Mammary epithelial cell (primary cell): Measurements from ENCODE around the gene E2F6.

ENCODE experiments used
- CTCF ChIP-seq, 2 donors: IDR thresholded peaks in 1 of 2; conservative IDR thresholded peaks in 1 of 2; 2 replicates each; pipeline ENCODE4 v1.5.1; 2011 to 2012; ENCODE audit warnings: inconsistent platforms in 2 of 2, low read length in 2 of 2, mild to moderate bottlenecking in 2 of 2, control low read depth in 1 of 2, low read depth in 1 of 2; ENCODE audit not compliant: insufficient read depth in 1 of 2; ENCODE audit errors: extremely low read depth in 1 of 2
- EZH2 ChIP-seq: IDR thresholded peaks from 2 replicates; pipeline ENCODE4 v1.6.1; 2012; ENCODE audit warnings: low read length, inconsistent platforms, borderline replicate concordance

DNA sequence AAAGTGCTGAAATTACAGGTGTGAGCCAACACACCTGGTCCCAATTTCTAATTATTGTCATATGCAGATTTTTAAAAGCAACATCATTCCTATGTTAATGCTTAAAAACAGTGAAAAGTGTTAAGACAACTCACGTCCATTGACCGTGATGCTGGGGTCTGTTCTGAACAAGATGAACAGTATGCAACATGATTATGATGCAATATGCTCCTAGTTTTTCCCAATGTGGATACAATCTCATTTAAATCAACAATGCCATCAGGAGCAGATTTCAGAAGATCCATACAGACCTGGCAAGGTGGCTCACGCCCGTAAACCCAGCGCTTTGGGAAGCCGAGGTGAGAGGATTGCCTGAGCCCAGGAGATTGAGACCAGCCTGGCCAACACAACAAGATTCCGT is 31.5 kb downstream of the E2F6 start:
- no peak for TF ChIP-seq CTCF (conservative IDR thresholded peaks at IDR 0.05 in 1 of 2, IDR thresholded peaks at IDR 0.05 in 1 of 2; ENCODE audit: extremely low read depth in 1 of 2, insufficient read depth in 1 of 2, low read depth in 1 of 2, low read length in 2 of 2)
- TF ChIP-seq EZH2, result no peak
